ENCODE measurements around the gene CIB1. TPM values are rescaled to one million over a fixed set of nuclear protein-coding genes. Genes with fewer than 3 reads are reported as not detected.
A peak's percentile ranks its signal among the peaks of the same experiment; 100 is the strongest.

CIB1 gene
- total and polyA plus RNA-seq, 10 of the 15 experiments (the other 5 are each of a cell fraction or from before 2014, with no cell fraction given): 10.8 to 155 (median 81.9) TPM

GRCh38 chr15:90265271-90266060 lies 31.7 kb upstream of the CIB1 start, which contains the start of gene NGRN (continued):
- TF ChIP-seq ZNF592 (IDR thresholded peaks at IDR 0.05) (peak; percentile 27; the same call in 1 of the 2 replicates), EP300 (IDR thresholded peaks at IDR 0.05; ENCODE audit: borderline replicate concordance in 1 of 2, control insufficient read depth in 1 of 2, low read depth in 2 of 2, low read length in 2 of 2) (0 out of 4 replicates have a peak, but pooled peaks of 1 of the 2 experiments have one; percentile 10), TAF1 (IDR thresholded peaks at IDR 0.05; ENCODE audit: borderline replicate concordance, low read depth, low read length) (peak; percentile 96), ZNF274 (IDR thresholded peaks at IDR 0.05; ENCODE audit: insufficient read depth, insufficient read length) (no peak), SPI1 (IDR thresholded peaks at IDR 0.05; ENCODE audit: borderline replicate concordance, insufficient read depth, low read depth, low read length) (peak; percentile 55; the same call in 1 of the 2 replicates), CEBPB (IDR thresholded peaks at IDR 0.05; ENCODE audit: borderline replicate concordance in 1 of 2, low read depth in 2 of 2, low read length in 2 of 2) (no peak), DPF2 (IDR thresholded peaks at IDR 0.05) (0 out of 2 replicates have a peak, but pooled peaks have one; percentile 53), CBX5 (IDR thresholded peaks at IDR 0.05; ENCODE audit: low read depth) (no peak), NFYA (IDR thresholded peaks at IDR 0.05; ENCODE audit: borderline replicate concordance, low read depth, low read length) (no peak), PAX5 (IDR thresholded peaks at IDR 0.05; ENCODE audit: borderline replicate concordance, low read depth, low read length) (peak; percentile 23; the same call in 1 of the 2 replicates), MTA3 (IDR thresholded peaks at IDR 0.05; ENCODE audit: borderline replicate concordance, low read length) (peak; percentile 81; the same call in 1 of the 2 replicates), MAX (IDR thresholded peaks at IDR 0.05; ENCODE audit: low read depth, low read length) (peak; percentile 83), FOXK2 (IDR thresholded peaks at IDR 0.05) (no peak; the same call in 1 of the 2 replicates), PBX3 (IDR thresholded peaks at IDR 0.05; ENCODE audit: insufficient replicate concordance, low read depth, low read length) (peak; percentile 69), E4F1 (IDR thresholded peaks at IDR 0.05; ENCODE audit: borderline replicate concordance, partially characterized antibody) (peak; percentile 46), PKNOX1 (IDR thresholded peaks at IDR 0.05) (peak; percentile 88)
